DOHH2 (cell line): ENCODE results near the gene FAM234A.

Source experiments
- H3F3A ChIP-seq: fragments of 200-600 bp; sonication (generic), shearing (Covaris generic); 2 replicates; pipeline ENCODE4 v1.6.0; 2016; ENCODE audit warnings: antibody characterized with exemption, mild to moderate bottlenecking; ENCODE audit not compliant: control insufficient read depth, insufficient read depth
- H3K27ac ChIP-seq: fragments of 200-600 bp; sonication (generic); 2 replicates; pipeline ENCODE4 v1.5.1; 2014; ENCODE audit warnings: low read depth, mild to moderate bottlenecking, low read length, moderate library complexity
- H3K27me3 ChIP-seq: fragments of 200-600 bp; sonication (generic); 2 replicates; pipeline ENCODE4 v1.6.1; 2014; ENCODE audit warnings: mild to moderate bottlenecking, low read length, mixed read lengths; ENCODE audit not compliant: control insufficient read depth
- H3K36me3 ChIP-seq: fragments of 200-600 bp; sonication (generic); 2 replicates; pipeline ENCODE4 v1.6.1; 2014; ENCODE audit warnings: mild to moderate bottlenecking, low read length, moderate library complexity, mixed read lengths; ENCODE audit not compliant: control insufficient read depth
- H3K4me1 ChIP-seq: fragments of 200-600 bp; sonication (generic); 2 replicates; pipeline ENCODE4 v1.6.1; 2014; ENCODE audit warnings: mild to moderate bottlenecking, low read length, mixed read lengths; ENCODE audit not compliant: control insufficient read depth
- H3K4me2 ChIP-seq: fragments of 200-600 bp; sonication (generic); 2 replicates; pipeline ENCODE4 v1.6.0; 2014; ENCODE audit warnings: mild to moderate bottlenecking, low read length, moderate library complexity
- H3K4me3 ChIP-seq: fragments of 200-600 bp; sonication (generic); 2 replicates; pipeline ENCODE4 v1.5.1; 2014; ENCODE audit warnings: mild to moderate bottlenecking, low read length, mixed read lengths
- H3K79me2 ChIP-seq: fragments of 200-600 bp; sonication (generic); 2 replicates; pipeline ENCODE4 v1.6.1; 2014; ENCODE audit warnings: mild to moderate bottlenecking, low read length, mixed read lengths; ENCODE audit not compliant: control insufficient read depth
- H3K9me2 ChIP-seq: fragments of 200-600 bp; sonication (generic); replicated peaks from 2 replicates; pipeline ENCODE4 v1.6.1; 2014; ENCODE audit warnings: mild to moderate bottlenecking, low read length, mixed read lengths; ENCODE audit not compliant: control insufficient read depth
- H3K9me3 ChIP-seq: fragments of 200-600 bp; sonication (generic); 2 replicates; pipeline ENCODE4 v1.6.1; 2014; ENCODE audit warnings: antibody characterized with exemption, low read length, mixed read lengths; ENCODE audit not compliant: control insufficient read depth, insufficient read depth
- H4K20me1 ChIP-seq: fragments of 200-600 bp; sonication (generic); 2 replicates; pipeline ENCODE4 v1.6.0; 2014; ENCODE audit warnings: low read depth, mild to moderate bottlenecking, antibody characterized with exemption, low read length, moderate library complexity; ENCODE audit not compliant: control insufficient read depth, insufficient read depth
- CTCF ChIP-seq: fragments of 200-600 bp; sonication (generic); IDR thresholded peaks from one replicate; pipeline ENCODE4 v1.5.1; 2014; ENCODE audit warnings: antibody characterized with exemption, mild to moderate bottlenecking, low read depth, low read length; ENCODE audit not compliant: poor library complexity, severe bottlenecking
- EZH2phosphoT487 ChIP-seq: fragments of 200-600 bp; sonication (generic); IDR thresholded peaks from 2 replicates; pipeline ENCODE4 v1.6.1; 2017; ENCODE audit warnings: borderline replicate concordance, mild to moderate bottlenecking, antibody characterized with exemption, low read length, moderate library complexity, mixed read lengths

Gene FAM234A

GRCh38 chr16:275786-276232 lies 41.2 kb downstream of the FAM234A start, which contains the start of gene RGS11:
Gene RGS11, minus strand, starts transcription at chr16:275944. Its CDS starts 33 bp downstream, at chr16:275911.
- no peaks in the 10 kb centered on the region for H3K36me3 ChIP-seq
- peak within 1 kb of the TSS; percentile 11; the same call in 1 of the 2 replicates for H3K4me2 ChIP-seq
- H3K4me1 ChIP-seq = peaks cover 3% of the 10 kb centered on the region; the same call in 1 of the 2 replicates
- no peaks in the 10 kb centered on the region for H3F3A ChIP-seq
- H3K27ac ChIP-seq = no peak within 1 kb of the TSS
- no peaks in the 10 kb centered on the region for H3K79me2 ChIP-seq
- H3K27me3 ChIP-seq = peaks cover 22% of the 10 kb centered on the region
- H3K9me2 ChIP-seq = no peaks in the 10 kb centered on the region
- no peak within 1 kb of the TSS for H3K4me3 ChIP-seq
- no peaks in the 10 kb centered on the region for H3K9me3 ChIP-seq
- TF ChIP-seq CTCF (no peak), EZH2phosphoT487 (no peak)
- no peaks in the 10 kb centered on the region for H4K20me1 ChIP-seq

- Histone ChIP-seq H3F3A (no peaks in the 10 kb centered on the region), H3K36me3 (no peaks in the 10 kb centered on the region), H3K4me1 (peaks cover 3% of the 10 kb centered on the region; the same call in 1 of the 2 replicates), H3K27ac (no peak overlapping the region), H4K20me1 (no peaks in the 10 kb centered on the region), H3K9me3 (no peaks in the 10 kb centered on the region), H3K79me2 (no peaks in the 10 kb centered on the region), H3K4me2 (no peak overlapping the region), H3K4me3 (no peak overlapping the region), H3K27me3 (peaks cover 22% of the 10 kb centered on the region), H3K9me2 (no peaks in the 10 kb centered on the region)
- TF ChIP-seq CTCF (no peak), EZH2phosphoT487 (no peak)
Observed at GRCh38 chr16:276426-277077, 41.9 kb downstream of the FAM234A start.

GRCh38 chr16:278863-279366 lies 44.3 kb downstream of the FAM234A start:
- peaks cover 22% of the 10 kb centered on the region for H3K27me3 ChIP-seq

More at GRCh38 chr16:278863-279366, 44.3 kb downstream of the FAM234A start:
- no peak overlapping the region for H3K4me2 ChIP-seq
- H4K20me1 ChIP-seq = no peaks in the 10 kb centered on the region
- H3K27ac ChIP-seq = no peak overlapping the region
- no peaks in the 10 kb centered on the region for H3K36me3 ChIP-seq
- TF ChIP-seq CTCF = no peak
- no peak for TF ChIP-seq EZH2phosphoT487
- no peak overlapping the region for H3K4me3 ChIP-seq
- H3K79me2 ChIP-seq = no peaks in the 10 kb centered on the region
- no peaks in the 10 kb centered on the region for H3K9me3 ChIP-seq
- peaks cover 3% of the 10 kb centered on the region; the same call in 1 of the 2 replicates for H3K4me1 ChIP-seq
- no peaks in the 10 kb centered on the region for H3F3A ChIP-seq
- H3K9me2 ChIP-seq = no peaks in the 10 kb centered on the region
